ENCODE measurements around the gene SVIL. TPM values are rescaled to one million over a fixed set of nuclear protein-coding genes. Genes with fewer than 3 reads are reported as not detected.
A peak's percentile ranks its signal among the peaks of the same experiment; 100 is the strongest.

Gene SVIL
- total RNA-seq, 1 experiment from 2014 or later, result 147 TPM

GRCh38 chr10:29619241-29619669 lies 15.5 kb downstream of the SVIL start:
- no TSS peak for BruUV-seq (replicated peaks)
- intact Hi-C loops (cut with micrococcal nuclease; ENCODE audit: unreplicated experiment), result loop anchor here (5.0 kb wide), 1 partner anchor 38 kb away; no protein-coding TSS in a partner anchor
- Mint-ChIP-seq H3K4me3 (ENCODE audit: low read depth, unreplicated experiment) (peak overlapping the region; percentile 66), H3K27me3 (ENCODE audit: unreplicated experiment) (no peaks in the 10 kb centered on the region), H3K36me3 (ENCODE audit: insufficient read depth, unreplicated experiment) (peaks cover 41% of the 10 kb centered on the region), H3K4me1 (ENCODE audit: low read depth, unreplicated experiment) (peaks cover 67% of the 10 kb centered on the region), H3K27ac (ENCODE audit: unreplicated experiment) (peak overlapping the region; percentile 92), H3K9me3 (ENCODE audit: low read depth, unreplicated experiment) (no peaks in the 10 kb centered on the region)
- CTCF ChIA-PET, result interaction anchor here (0.6 to 2.6 kb wide), 10 partner anchors 9 to 622 kb away, joined by 3 to 11 read pairs (median 3); no protein-coding TSS in a partner anchor
- no peak for TF ChIP-seq CTCF (IDR thresholded peaks at IDR 0.05; ENCODE audit: unreplicated experiment)
- no peak for DNase-seq

GRCh38 chr10:29618341-29619171 lies 16.2 kb downstream of the SVIL start:
- H3K9me3 Mint-ChIP-seq (ENCODE audit: low read depth, unreplicated experiment), result no peaks in the 10 kb centered on the region
- peak overlapping the region; percentile 92 for H3K27ac Mint-ChIP-seq (ENCODE audit: unreplicated experiment)
- peaks cover 34% of the 10 kb centered on the region for H3K36me3 Mint-ChIP-seq (ENCODE audit: insufficient read depth, unreplicated experiment)
- no peak for TF ChIP-seq CTCF (IDR thresholded peaks at IDR 0.05; ENCODE audit: unreplicated experiment)
- no TSS peak for BruUV-seq (replicated peaks)
- peak overlapping the region; percentile 66 for H3K4me3 Mint-ChIP-seq (ENCODE audit: low read depth, unreplicated experiment)
- CTCF ChIA-PET, result interaction anchor here (0.5 to 2.6 kb wide), 11 partner anchors 9 to 623 kb away, joined by 3 to 11 read pairs (median 3); no protein-coding TSS in a partner anchor
- peaks cover 65% of the 10 kb centered on the region for H3K4me1 Mint-ChIP-seq (ENCODE audit: low read depth, unreplicated experiment)
- DNase-seq, result peak; percentile 81
- H3K27me3 Mint-ChIP-seq (ENCODE audit: unreplicated experiment), result no peaks in the 10 kb centered on the region
- intact Hi-C loops (cut with micrococcal nuclease; ENCODE audit: unreplicated experiment), result loop anchor here (5.0 kb wide), 1 partner anchor 39 kb away; no protein-coding TSS in a partner anchor

- peak overlapping the region; percentile 66 for H3K4me3 Mint-ChIP-seq (ENCODE audit: low read depth, unreplicated experiment)
- DNase-seq, result no peak
- BruUV-seq (replicated peaks), result no TSS peak
- H3K27ac Mint-ChIP-seq (ENCODE audit: unreplicated experiment), result peak overlapping the region; percentile 92
- TF ChIP-seq CTCF (IDR thresholded peaks at IDR 0.05; ENCODE audit: unreplicated experiment), result no peak
- H3K4me1 Mint-ChIP-seq (ENCODE audit: low read depth, unreplicated experiment), result peaks cover 58% of the 10 kb centered on the region
- intact Hi-C loops (cut with micrococcal nuclease; ENCODE audit: unreplicated experiment), result loop anchor here (5.0 kb wide), 1 partner anchor 39 kb away; no protein-coding TSS in a partner anchor
- peaks cover 27% of the 10 kb centered on the region for H3K36me3 Mint-ChIP-seq (ENCODE audit: insufficient read depth, unreplicated experiment)
- no peaks in the 10 kb centered on the region for H3K9me3 Mint-ChIP-seq (ENCODE audit: low read depth, unreplicated experiment)
- H3K27me3 Mint-ChIP-seq (ENCODE audit: unreplicated experiment), result no peaks in the 10 kb centered on the region
- CTCF ChIA-PET, result interaction anchor here (0.5 to 2.6 kb wide), 8 partner anchors 8 to 623 kb away, joined by 3 to 11 read pairs (median 3); no protein-coding TSS in a partner anchor
Measured at GRCh38 chr10:29617880-29618340, 16.9 kb downstream of the SVIL start.

GRCh38 chr10:29616542-29616941 lies 18.2 kb downstream of the SVIL start:
- intact Hi-C loops (cut with micrococcal nuclease; ENCODE audit: unreplicated experiment), result loop anchor here (5.0 kb wide), 1 partner anchor 41 kb away; no protein-coding TSS in a partner anchor
- Mint-ChIP-seq H3K27ac (ENCODE audit: unreplicated experiment) (no peak overlapping the region), H3K9me3 (ENCODE audit: low read depth, unreplicated experiment) (no peaks in the 10 kb centered on the region), H3K4me1 (ENCODE audit: low read depth, unreplicated experiment) (peaks cover 47% of the 10 kb centered on the region), H3K36me3 (ENCODE audit: insufficient read depth, unreplicated experiment) (peaks cover 26% of the 10 kb centered on the region), H3K4me3 (ENCODE audit: low read depth, unreplicated experiment) (no peak overlapping the region), H3K27me3 (ENCODE audit: unreplicated experiment) (no peaks in the 10 kb centered on the region)
- CTCF ChIA-PET, result no interaction called here
- TF ChIP-seq CTCF (IDR thresholded peaks at IDR 0.05; ENCODE audit: unreplicated experiment), result no peak
- no TSS peak for BruUV-seq (replicated peaks)
- no peak for DNase-seq

Measured in Calu3 (cell line).